Upper lobe of left lung (tissue), 6 donors: ENCODE data around the gene TENM4. TPM values are rescaled to one million over a fixed set of nuclear protein-coding genes. Genes with fewer than 3 reads are reported as not detected.

Experiments used
- ATAC-seq, 2 donors: fragments of 200-7000 bp; cut with Tn5 transposase; one replicate each; pipeline ENCODE4 v1.9.1; 2022; ENCODE audit warnings: mild to moderate bottlenecking in 2 of 2, moderate library complexity in 2 of 2; ENCODE audit not compliant: low FRiP score in 2 of 2
- DNase-seq, 2 donors: peaks; one replicate each; pipeline ENCODE4 v3.0.0-alpha.2; 2019 to 2020
- H3K27ac ChIP-seq, 4 donors: fragments of 200-600 bp; sonication (generic); one replicate each; pipeline ENCODE4 v1.5.1; 2016 to 2019
- H3K27me3 ChIP-seq, 4 donors: fragments of 200-600 bp; sonication (generic); one replicate each; pipeline ENCODE4 v1.5.1; 2017 to 2019
- H3K36me3 ChIP-seq, 4 donors: fragments of 200-600 bp; sonication (generic); one replicate each; pipeline ENCODE4 v1.5.1; 2016 to 2019
- H3K4me1 ChIP-seq, 4 donors: fragments of 200-600 bp; sonication (generic); one replicate each; pipeline ENCODE4 v1.5.1; 2018 to 2019
- H3K4me3 ChIP-seq, 4 donors: fragments of 200-600 bp; sonication (generic); one replicate each; pipeline ENCODE4 v1.5.1; 2017 to 2019; ENCODE audit warnings: mild to moderate bottlenecking in 2 of 4, moderate library complexity in 1 of 4
- H3K9me3 ChIP-seq, 4 donors: fragments of 200-600 bp; sonication (generic); one replicate each; pipeline ENCODE4 v1.5.1; 2018 to 2019
- CTCF ChIP-seq, 6 experiments: fragments of 450-650 bp in 4 of 6; fragments of 200-600 bp in 2 of 6; sonication (generic) in 2 of 6; IDR thresholded peaks; one replicate each; pipeline ENCODE4 v1.5.1; 2016 to 2019; ENCODE audit warnings: antibody characterized with exemption in 6 of 6
- EP300 ChIP-seq, 4 donors: sonication (generic); formaldehyde crosslinking; IDR thresholded peaks; one replicate each; pipeline ENCODE4 v1.5.1; 2017; ENCODE audit warnings: antibody characterized with exemption in 4 of 4, control low read depth in 2 of 4
- POLR2A ChIP-seq, 4 donors: fragments of 450-650 bp; IDR thresholded peaks; one replicate each; pipeline ENCODE4 v1.5.1; 2016 to 2017; ENCODE audit warnings: antibody characterized with exemption in 4 of 4, mild to moderate bottlenecking in 2 of 4
- POLR2AphosphoS5 ChIP-seq, 2 donors: sonication (generic); formaldehyde crosslinking; IDR thresholded peaks; one replicate each; pipeline ENCODE4 v1.5.1; 2017; ENCODE audit warnings: antibody characterized with exemption in 2 of 2
- WGBS, 2 donors: methylation state at CpG; one replicate each; pipeline ENCODE4 v1.1.5; 2017 to 2018; 5-methylcytosine and 5-hydroxymethylcytosine counted together
- total RNA-seq, 6 donors: library from RNA; depleted of rRNA in 4 of 6; stranded (reverse); fragments of >200 nt in 4 of 6; gene quantifications; one replicate each; pipeline versions ENCODE4 v1.1.0 to v1.2.1, GENCODE V29; 2016 to 2021
- donor health status: DM: no; HTN: no; CAD: no; lungs with moderate emphysema.
- donor health status: DM: no; HTN: yes; CAD: no; lungs with severe emphysema.

The TENM4 gene
- total RNA-seq, 6 donors from 2014 or later = 0.11 to 20.0 (median 3.7) TPM

- DNase-seq (no peak), ATAC-seq (no peak)
- 74 to 86% methylated on average over 5 of the region's 5 CpGs for WGBS, 2 donors
- H3K27me3 ChIP-seq = no peaks in the 10 kb centered on the region
- H3K4me3 ChIP-seq = no peak overlapping the region
- H3K9me3 ChIP-seq = no peaks in the 10 kb centered on the region
- H3K27ac ChIP-seq = no peak overlapping the region
- TF ChIP-seq CTCF (IDR thresholded peaks at IDR 0.05) (no peak), POLR2AphosphoS5 (IDR thresholded peaks at IDR 0.05) (no peak), POLR2A (IDR thresholded peaks at IDR 0.05) (no peak), EP300 (IDR thresholded peaks at IDR 0.05) (no peak)
- H3K36me3 ChIP-seq = no peaks in the 10 kb centered on the region
- no peaks in the 10 kb centered on the region for H3K4me1 ChIP-seq
Observed at GRCh38 chr11:78768971-78769370, 671.9 kb downstream of the TENM4 start.

- Histone ChIP-seq H3K4me3 (no peak overlapping the region), H3K4me1 (no peaks in the 10 kb centered on the region), H3K36me3 (no peaks in the 10 kb centered on the region), H3K9me3 (no peaks in the 10 kb centered on the region), H3K27me3 (no peaks in the 10 kb centered on the region), H3K27ac (no peak overlapping the region)
- DNase-seq = no peak
- TF ChIP-seq POLR2A (IDR thresholded peaks at IDR 0.05) (no peak), POLR2AphosphoS5 (IDR thresholded peaks at IDR 0.05) (no peak), EP300 (IDR thresholded peaks at IDR 0.05) (no peak), CTCF (IDR thresholded peaks at IDR 0.05) (no peak)
- 94 to 95% methylated on average over 3 of the region's 3 CpGs for WGBS, 2 donors
- ATAC-seq = no peak
Observed at GRCh38 chr11:78768345-78768744, 672.5 kb downstream of the TENM4 start.

- no peak for ATAC-seq
- H3K27me3 ChIP-seq = no peaks in the 10 kb centered on the region
- no peak overlapping the region for H3K4me3 ChIP-seq
- no peaks in the 10 kb centered on the region for H3K36me3 ChIP-seq
- H3K27ac ChIP-seq = no peak overlapping the region
- no peaks in the 10 kb centered on the region for H3K9me3 ChIP-seq
- TF ChIP-seq POLR2A (IDR thresholded peaks at IDR 0.05) (no peak), CTCF (IDR thresholded peaks at IDR 0.05) (no peak), POLR2AphosphoS5 (IDR thresholded peaks at IDR 0.05) (no peak), EP300 (IDR thresholded peaks at IDR 0.05) (no peak)
- no peaks in the 10 kb centered on the region for H3K4me1 ChIP-seq
- WGBS, 2 donors = 87 to 89% methylated on average over 8 of the region's 8 CpGs
- no peak for DNase-seq
Observed at GRCh38 chr11:78767027-78767932, 673.5 kb downstream of the TENM4 start.

- TF ChIP-seq POLR2A (IDR thresholded peaks at IDR 0.05) = no peak
- no peak for TF ChIP-seq CTCF (IDR thresholded peaks at IDR 0.05)
- TF ChIP-seq EP300 (IDR thresholded peaks at IDR 0.05) = no peak
- TF ChIP-seq POLR2AphosphoS5 (IDR thresholded peaks at IDR 0.05) = no peak
- H3K36me3 ChIP-seq = no peaks in the 10 kb centered on the region
- no peaks in the 10 kb centered on the region for H3K27me3 ChIP-seq
- H3K4me3 ChIP-seq = no peak overlapping the region
- no peak overlapping the region for H3K27ac ChIP-seq
- H3K9me3 ChIP-seq = no peaks in the 10 kb centered on the region
- DNase-seq (no peak), ATAC-seq (no peak)
- WGBS, 2 donors = 81 to 88% methylated on average over 4 of the region's 4 CpGs
- H3K4me1 ChIP-seq = no peaks in the 10 kb centered on the region
Observed at GRCh38 chr11:78764946-78765345, 675.9 kb downstream of the TENM4 start.
